GM18498 (cell line): ENCODE results near the gene ATOSB.

ENCODE experiments used
- ATAC-seq: cut with Tn5 transposase; IDR thresholded peaks from one replicate; pipeline ENCODE4 v1.9.1; 2021; ENCODE audit warnings: mild to moderate bottlenecking, moderate library complexity; ENCODE audit not compliant: unreplicated experiment

Gene ATOSB

DNA sequence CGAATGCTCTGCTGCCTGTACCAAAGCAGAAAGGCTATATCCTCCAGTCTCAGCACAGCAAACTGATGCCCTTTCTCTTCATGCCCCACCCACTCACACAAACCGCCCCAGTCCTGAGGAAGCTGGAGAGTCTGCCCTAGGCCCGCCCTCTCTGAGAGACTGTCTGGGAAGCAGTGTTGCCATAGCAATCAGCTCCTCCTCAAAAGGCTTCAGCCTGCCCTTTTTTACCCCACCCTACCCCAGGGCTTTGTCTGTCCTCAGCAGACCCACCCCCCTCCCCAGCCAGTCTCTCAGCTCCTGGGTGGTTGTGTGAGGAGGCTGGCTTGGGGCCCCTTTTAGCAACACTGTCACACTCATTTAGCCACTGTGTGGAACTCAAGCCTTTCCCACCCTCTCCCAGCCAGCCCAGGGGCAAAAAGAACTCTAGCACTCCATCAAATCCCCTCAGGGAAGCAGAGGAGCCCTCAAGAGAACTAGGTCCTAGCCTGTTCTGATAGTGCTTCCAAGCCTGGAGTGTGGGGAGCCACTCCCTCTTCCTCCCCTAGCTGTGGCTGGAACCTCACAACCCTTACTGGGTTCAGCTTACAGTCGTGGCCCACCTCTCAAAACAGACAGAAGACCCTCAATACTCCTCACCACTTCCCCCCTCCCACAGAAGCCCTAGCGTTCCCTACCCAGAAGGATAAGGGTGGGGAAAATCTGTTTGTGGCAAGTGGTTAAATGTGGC is 1.4 kb downstream of the ATOSB start:
- no peak for ATAC-seq

DNA sequence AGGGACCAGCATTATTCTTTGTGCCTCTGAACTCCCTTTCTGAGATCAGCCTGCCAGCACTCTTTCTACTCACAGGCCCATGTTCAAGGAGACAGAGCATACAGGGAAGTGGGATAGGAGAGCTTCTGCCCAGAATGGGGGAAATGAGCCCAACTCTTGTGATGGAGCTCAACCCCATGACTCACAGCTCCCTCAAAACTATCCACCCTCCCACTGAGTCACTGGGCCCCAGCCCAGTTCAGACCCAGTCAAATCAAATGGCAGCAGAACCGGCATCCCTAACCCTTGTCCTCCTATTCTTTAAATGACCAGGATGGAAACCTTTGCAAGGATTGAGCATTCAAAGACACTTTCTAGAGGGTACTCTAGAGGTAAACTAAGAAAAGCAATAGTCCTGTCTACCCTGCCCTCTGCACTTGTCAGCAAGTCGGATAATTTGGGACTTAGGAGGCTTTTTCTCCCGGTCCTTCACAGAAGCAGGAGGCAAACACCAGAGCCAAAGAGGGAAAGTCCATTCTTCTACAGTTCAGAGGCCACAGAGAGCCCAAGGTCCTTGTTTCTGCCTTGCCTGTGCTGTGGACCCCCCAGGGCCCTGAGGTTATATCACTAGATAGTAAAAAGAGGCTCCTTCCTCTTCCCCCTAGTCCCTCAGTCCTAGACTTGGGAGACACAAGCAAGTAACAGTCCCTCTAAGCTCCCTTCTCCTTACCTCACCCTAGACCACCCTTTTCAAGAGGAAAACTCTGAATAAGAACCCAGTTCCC is 3.2 kb downstream of the ATOSB start:
- ATAC-seq: no peak

DNA sequence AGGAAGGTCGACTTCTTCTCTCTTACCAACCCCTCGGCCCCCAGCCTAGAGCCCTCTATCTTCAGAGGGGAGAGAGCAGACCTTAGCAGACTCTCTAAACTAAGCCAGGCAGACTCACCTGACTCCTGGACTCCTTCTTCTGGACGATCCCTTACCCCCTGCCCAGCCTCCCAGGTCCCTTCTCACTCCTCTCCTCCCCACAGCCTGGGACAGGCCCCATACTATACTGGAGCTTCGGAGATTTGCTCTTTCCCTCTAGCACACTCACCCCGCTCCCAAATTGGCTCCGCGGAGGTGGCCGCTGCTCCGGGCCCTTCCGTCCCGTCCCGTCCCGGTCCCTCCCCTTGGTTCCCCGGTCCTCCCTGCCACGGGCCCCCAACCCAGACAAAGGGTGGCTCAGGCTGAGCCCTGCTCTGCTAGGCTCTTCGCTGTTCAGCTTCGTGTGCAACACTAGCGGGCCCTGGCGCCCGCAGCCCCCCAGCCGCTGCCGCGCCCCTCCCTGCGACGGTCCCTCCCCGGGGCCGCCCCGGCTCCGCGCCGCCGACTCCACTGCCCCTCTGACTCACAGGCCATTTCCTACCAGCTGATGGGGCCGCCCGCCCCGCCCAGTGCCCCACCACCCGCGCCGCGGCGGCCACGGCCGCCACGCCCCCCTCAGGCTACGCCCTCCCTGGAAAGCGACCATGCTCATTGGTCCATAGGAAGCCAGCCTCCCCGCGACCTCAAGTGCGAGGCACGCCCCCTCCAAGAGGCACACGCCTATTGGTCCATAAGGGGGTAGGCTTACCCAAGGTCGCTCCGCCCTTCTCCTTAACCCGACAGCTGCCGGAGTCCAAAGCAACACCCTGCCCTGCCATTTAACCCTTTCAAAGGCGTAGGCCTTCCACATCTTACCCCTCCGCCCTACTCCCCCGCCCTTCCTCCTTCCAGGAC is 4.4 kb downstream of the ATOSB start:
- peak; percentile 74 for ATAC-seq

DNA sequence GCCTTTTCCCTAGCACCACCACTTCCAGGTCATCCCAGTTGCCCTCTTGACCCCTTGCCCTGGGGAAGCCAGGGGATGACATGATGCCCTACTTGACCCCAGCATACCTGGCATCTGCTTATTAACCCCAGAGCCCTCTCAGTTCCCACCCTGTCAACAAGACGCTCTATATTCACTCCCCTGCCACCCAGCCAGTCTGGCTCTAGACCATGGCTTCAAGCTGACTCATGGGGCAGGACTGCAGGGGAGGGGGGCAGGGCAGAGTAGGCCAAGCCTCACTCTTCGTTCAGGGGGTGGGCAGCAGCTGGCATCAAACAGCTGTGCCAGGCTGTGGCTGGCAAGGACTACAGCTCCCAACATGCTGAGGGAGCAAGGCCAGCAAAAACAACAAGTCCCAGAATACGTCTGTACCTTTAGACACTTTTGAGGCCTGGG is 5.3 kb downstream of the ATOSB start:
- ATAC-seq: no peak

DNA sequence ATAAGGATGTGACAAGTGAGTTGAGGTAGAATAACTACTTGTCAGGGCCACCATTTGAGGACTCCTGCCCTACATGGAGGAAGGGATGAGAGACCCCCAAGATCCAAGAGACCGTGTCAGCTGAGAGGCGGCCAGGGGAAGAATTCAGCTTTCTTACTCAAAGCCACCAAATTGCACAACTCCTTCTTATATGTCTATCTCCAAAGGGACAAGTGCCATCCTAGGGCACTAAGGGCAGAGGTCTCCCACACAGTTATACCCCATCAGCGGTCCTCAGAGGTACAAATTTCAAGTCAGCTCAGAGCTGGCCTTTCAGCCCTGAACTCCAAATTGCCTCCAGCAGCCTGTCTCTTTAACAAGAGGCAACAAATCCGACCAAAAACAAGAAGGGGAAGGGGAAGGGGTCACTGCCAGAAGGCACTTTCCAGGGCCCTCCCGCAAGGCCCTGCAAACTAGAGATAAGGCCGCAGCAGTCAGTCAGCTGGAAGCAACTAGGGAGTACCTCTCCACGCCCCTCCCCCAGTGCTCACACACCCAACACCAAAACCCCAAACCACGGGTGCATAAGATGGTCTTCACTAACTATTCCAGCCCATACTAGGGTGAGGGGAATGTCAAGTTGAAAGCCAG is 6.6 kb downstream of the ATOSB start:
- no peak for ATAC-seq

DNA sequence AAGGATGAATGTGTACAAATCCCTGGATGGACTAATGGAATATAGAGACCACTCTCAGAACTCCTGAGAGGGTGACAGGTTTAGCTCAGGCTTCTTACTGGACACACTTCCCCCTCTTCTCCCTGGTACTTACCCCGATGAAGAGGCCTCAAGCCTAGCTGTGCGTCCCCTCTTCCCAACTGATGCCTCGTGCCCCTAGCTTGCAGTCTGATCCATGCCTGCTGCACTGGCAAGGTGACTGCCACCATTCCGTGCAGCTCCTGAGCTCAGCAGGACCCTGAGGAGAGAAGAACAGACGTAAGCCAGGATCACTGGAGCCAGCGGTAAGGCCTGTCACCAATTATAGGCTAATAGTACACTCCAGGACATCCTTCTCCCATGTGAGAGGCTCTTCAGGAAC is 7.2 kb downstream of the ATOSB start:
- ATAC-seq: no peak

DNA sequence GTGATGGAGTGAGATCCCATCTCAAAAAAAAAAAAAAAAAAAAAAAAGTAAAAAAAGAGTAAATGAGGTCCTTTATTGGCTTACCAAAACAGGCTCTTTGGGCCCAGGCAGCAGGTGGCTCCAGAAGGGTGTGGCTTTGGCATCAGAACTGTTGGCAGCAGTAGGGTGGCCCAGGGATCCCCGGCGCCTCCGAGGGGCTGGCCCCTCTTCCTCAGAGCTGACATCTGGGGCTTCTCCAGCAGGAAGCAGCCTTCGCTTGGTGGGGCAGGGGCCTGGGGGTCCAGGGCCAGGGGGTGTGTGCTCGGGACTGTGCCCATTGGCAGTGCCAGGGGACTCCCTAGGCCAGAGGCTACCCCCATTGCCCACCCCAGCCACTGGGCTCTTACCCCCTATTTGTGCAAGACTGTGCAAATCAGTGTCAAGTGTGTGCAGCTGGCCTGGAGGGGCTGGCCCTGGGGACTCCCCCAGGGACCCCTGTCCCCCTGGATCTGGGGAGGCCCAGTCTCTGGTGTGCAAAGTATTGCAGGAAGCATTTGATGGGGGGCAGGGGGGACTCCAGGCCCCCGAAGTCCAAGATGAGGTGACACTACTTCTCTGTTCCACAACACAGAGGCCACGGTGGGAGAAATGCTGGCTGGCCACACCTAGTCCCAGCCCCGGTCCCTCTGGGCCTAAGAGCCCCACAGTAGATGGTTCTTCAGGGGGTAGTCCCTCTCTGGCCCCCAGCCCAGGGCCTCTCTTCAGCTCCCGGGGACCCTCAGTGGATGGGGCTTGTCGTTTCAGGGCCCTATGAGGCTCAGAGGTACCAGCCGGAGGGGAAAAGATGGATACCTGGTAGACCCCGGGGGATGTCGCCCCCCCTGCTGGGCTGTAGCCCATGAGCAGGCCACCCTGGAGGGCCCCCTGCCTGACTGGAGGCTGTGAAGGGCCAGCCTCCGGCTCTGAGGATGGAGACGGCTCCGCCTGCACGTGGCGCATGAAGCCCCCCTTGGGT is 8.1 kb downstream of the ATOSB start:
- no peak for ATAC-seq

DNA sequence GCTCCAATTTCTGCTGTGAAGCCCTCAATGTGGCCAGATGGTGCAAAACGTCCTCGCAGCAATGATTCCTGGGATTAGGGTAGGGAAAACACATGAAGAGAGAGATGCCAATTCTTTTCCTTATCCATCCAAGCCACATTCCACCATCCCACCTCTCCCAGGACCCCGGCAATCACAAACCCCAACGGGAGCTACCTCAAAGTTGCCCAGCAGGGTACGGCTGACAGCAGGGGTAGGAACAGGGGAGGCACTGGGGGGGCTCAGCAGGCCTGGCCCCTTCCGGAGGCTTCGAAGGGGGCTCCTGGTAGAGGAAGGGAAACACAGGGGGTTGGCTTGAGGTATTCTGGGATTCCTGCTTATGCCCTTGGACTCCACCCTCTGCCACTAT is 9.3 kb downstream of the ATOSB start:
- ATAC-seq: no peak

DNA sequence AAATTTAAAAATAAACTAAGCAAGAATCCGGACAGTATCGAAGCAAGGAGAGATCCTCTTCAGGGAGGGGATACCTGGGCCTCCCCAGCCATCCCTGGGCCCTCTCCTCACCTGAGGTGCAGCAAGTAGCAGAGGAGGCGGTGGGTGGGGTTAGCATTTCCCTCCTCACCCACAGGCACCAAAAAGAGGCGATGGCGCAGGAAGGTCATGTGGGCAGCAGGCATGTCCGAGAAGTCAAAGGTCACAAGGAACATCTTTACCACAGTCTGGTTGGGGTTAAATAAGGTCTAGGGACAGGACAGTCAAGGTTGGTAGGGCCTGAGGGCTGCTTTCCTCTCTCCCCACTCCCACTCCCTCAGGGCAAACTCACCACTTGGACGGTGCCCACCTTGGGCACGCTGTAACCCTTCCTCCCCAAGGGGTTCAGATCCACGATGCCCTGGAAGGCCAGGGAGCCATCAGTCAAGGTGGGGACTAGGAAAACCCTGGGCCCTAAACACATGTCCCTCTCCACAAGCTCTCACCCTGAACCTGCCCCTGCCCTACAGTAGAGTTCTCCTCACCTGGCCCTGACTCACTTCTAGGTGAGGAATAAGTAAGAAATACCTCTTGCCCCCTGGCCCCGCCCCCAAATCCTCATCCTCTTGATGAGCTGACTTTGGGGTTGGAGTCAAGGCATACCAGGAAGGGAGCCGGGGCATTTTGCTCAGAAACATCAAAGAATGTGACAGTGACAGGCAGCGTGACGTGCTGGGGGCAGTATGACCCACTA is 9.9 kb downstream of the ATOSB start:
- no peak for ATAC-seq

DNA sequence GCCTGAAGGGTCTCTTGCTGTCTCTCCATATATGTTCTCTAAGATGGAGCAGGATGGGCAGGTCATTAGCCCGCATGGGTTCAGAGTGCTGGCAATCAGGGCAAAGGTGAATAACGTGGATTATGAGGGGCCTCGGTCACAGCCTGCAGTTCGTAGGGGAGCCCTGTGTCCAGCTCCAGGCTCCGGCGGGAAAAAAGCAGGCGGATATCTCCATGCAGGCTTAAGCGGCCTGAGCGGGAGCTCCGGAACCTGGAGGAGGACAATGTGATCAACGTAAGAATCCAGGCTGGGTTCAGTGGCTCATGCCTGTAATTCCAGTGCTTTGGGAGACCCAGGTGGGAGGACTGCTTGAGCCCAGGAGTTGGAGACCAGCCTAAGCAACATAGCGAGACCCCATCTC is 10.5 kb downstream of the ATOSB start:
- no peak for ATAC-seq

DNA sequence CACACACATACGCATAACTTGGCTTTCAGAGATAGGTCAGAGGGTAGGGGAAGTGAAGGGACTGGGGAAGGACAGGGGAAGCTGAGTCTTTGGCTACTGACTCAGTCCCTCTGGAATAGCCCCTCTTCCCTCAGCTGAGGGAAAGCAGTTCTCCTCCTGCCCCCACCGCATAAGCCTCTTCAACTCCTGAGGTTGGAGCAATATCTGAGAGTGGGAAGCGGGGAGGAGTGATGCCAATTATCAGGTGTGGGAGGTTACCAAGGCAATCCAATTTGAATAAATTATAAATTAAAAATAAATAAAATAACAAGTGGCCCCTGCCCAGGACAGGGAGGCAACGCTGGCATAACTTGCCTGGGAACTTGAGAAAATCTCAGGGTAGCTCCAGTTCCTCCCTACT is 11.1 kb downstream of the ATOSB start:
- no peak for ATAC-seq

DNA sequence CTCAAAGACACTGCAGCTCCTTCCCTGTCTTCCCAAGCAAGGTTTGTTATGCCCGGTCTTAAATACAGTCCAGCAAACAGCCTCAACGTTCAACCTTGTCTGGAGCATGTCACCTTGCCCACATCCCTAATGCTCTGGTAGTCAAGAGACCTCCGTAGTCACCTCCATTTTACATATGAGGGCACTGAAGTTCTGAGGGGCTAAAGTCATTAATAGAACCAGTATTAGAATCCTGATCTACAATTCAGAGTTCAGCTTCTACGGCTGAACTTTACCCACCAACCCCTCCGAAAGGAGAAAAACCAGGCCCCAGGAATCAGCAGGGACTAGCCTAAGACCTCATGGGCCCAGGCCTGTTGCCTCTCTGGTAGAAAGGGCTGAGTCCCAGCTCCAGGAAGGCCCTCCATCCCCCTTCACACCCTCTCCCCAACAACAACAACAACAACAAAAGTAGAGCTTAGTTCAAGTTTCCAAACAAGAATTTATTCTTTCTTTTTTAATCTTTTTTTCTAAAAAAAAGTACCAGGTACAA is 11.9 kb downstream of the ATOSB start:
- no peak for ATAC-seq

DNA sequence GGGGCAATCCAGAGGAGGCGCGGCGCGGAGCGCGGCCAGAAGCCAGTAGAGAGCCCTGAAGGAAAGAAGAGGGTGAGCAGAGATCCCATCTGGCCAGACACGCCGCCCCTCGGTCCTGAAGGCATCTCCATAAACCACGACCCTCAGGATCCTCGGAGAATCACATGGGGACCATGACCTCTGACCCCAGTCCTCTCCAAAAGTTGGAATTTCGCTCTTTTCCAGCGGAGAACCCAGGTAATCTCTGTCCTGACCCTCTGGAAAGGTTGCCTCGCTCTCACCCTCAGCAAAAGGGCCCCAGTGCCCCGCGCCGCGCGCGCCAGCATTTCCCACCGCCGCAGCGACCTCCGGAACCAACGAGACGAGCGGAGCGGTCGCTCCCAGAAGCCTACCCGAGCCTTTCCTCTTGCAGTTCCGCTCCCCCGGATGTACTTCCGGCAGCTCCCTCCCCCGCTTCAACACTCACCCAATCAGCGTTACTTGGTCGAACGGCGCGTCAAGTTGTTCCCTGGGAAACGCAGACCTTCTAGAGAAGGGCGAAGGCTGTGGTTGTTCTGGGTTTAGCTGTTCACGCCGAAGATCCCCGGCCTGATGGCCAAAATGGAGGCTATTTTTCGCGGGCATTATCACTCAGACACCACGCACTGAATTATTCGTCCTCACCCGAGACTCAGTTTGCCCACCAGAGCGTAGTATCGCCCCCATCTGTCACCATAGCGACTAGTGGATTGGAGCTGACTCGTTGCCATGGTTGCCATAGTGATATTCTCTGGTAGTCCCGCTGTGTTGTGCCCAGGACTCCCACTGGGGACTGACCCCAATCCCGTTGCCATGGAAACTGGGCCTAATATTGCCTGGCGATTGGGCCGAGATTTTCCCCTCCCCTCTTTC is 12.6 kb downstream of the ATOSB start, which contains the start of gene STOML2:
TSS of gene STOML2 (minus strand) at position 363 of the 891 bp plus-strand sequence. CDS start at position 326, 37 bp downstream.
- ATAC-seq: peak; percentile 93

DNA sequence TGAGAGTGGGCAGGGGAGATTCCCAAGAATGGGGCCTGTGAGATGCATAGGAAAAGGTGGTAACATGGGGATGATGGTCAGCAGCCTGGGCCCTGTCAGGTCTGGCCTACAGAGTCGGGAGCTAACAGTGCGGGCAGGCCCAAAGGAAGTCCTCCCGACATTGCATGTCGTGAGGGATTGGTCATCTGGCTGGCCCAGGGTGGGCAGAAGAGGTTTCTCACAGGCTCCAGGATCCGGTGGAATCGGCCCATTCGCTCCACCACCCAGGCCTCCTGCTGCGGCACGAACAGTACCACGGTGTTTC is 13.2 kb downstream of the ATOSB start:
- no peak for ATAC-seq

DNA sequence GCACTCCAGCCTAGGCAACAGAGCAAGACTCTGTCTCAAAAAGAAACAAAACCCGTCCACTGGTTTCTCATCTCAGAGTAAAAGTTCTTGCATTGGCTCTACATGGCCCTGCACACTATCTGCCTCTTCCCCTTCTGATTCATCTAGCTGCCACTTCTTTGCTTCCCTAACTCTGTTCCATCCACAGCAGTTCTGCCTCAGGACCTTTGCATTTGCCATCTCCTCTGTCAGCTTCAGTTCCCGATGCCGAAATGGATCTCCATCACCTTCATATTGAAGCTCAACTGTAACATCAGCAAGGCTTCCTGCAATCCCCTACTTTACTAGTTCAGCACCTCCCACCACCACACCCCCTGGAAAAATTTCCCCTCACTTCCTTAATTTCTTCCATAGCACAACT is 18.1 kb downstream of the ATOSB start:
- no peak for ATAC-seq

DNA sequence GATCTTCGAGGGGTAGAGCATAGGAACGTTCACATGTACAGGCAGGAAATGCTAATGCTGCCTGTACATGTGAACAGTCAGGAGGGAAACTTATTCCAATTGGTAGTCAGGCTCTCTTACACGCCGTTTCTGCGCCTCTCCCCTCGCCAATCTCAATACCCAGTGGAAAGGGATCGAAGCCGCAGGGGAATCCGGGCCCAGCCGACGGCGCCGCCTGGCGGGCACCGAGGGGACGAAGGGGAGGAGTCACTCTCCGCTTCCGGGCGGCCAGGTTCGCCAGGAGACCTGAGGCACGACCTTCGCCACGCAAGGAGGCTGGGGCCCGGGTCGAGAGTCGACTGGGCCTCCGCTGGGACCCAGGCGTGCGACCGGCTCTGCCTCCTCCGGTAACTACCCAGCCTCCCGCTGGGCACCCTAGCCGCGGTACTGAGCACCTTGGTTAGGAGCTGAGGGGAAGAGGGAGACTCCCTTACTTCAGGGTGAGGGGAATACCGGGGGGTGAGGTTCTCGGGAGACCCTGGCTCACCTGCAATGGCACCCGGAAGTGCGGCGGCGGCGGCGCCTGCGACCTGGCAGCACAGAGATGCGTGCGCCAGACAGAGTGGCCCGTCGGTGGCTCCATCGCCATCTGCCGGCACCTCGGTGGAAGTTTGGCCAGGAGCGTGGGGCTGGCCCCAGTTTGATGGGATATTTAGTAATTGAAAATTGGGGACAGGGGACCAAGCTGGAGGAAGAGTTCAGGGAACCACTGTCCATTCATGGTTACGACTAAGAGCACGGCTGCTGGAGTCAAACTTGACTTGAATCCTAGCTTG is 19.4 kb downstream of the ATOSB start, which contains the start of gene PIGO:
TSS of gene PIGO (minus strand) at position 557 of the 815 bp plus-strand sequence. CDS start 1,026 bp downstream, outside the sequence.
- ATAC-seq: peak; percentile 92

DNA sequence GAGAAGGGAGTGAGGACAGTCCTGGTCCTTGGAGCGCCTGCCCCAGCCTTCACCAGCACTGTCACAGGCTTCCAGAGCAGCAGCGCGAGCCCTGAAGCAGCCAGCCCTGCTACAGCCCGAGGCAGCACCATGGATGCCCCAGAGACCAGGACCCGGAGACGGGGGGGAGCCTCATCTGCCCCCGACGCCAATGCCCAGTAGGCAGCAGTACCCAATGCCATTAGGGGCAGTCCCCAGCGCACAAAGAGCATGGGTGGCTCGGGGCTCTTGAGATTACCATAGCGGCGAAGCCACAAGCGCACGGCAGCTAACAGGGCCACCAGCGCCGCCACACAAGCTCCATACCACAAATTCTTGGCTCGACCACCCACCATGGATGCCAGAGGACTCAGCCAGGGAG is 24.1 kb downstream of the ATOSB start:
- no peak for ATAC-seq
